ENCODE results near the gene ZEB2. TPM values are rescaled to one million over a fixed set of nuclear protein-coding genes. Genes with fewer than 3 reads are reported as not detected.

The ZEB2 gene
- total RNA-seq = 9.7 and 23.8 TPM in 2 replicates

GRCh38 chr2:144519934-144520731 is at the start of gene ZEB2:
Gene ZEB2, minus strand, starts transcription at chr2:144520119. Its CDS starts 2,769 bp downstream, at chr2:144517350.
- DNase-seq (ENCODE audit: low read depth) = peak; percentile 77

GRCh38 chr2:144567745-144568144 is 47.8 kb upstream of the ZEB2 start:
- DNase-seq (ENCODE audit: low read depth) = no peak

- DNase-seq (ENCODE audit: low read depth) = no peak
Observed at GRCh38 chr2:144566448-144566847, 46.5 kb upstream of the ZEB2 start.

- DNase-seq (ENCODE audit: low read depth) = no peak
Observed at GRCh38 chr2:144560251-144560650, 40.3 kb upstream of the ZEB2 start.

GRCh38 chr2:144559681-144560080 is 39.8 kb upstream of the ZEB2 start:
- no peak for DNase-seq (ENCODE audit: low read depth)

- DNase-seq (ENCODE audit: low read depth) = no peak
Observed at GRCh38 chr2:144559242-144559641, 39.3 kb upstream of the ZEB2 start.

GRCh38 chr2:144554492-144555210 is 34.7 kb upstream of the ZEB2 start:
- DNase-seq (ENCODE audit: low read depth) = no peak

GRCh38 chr2:144553379-144553778 is 33.5 kb upstream of the ZEB2 start:
- DNase-seq (ENCODE audit: low read depth) = peak; percentile 83

- no peak for DNase-seq (ENCODE audit: low read depth)
Observed at GRCh38 chr2:144552821-144553220, 32.9 kb upstream of the ZEB2 start.

- DNase-seq (ENCODE audit: low read depth) = peak; percentile 4
Observed at GRCh38 chr2:144550911-144551310, 31.0 kb upstream of the ZEB2 start.

- DNase-seq (ENCODE audit: low read depth) = no peak
Observed at GRCh38 chr2:144550084-144550483, 30.2 kb upstream of the ZEB2 start.

GRCh38 chr2:144548532-144549191 is 28.7 kb upstream of the ZEB2 start:
- no peak for DNase-seq (ENCODE audit: low read depth)

GRCh38 chr2:144548088-144548487 is 28.2 kb upstream of the ZEB2 start:
- no peak for DNase-seq (ENCODE audit: low read depth)

- DNase-seq (ENCODE audit: low read depth) = no peak
Observed at GRCh38 chr2:144547494-144547893, 27.6 kb upstream of the ZEB2 start.

GRCh38 chr2:144546933-144547332 is 27.0 kb upstream of the ZEB2 start:
- no peak for DNase-seq (ENCODE audit: low read depth)

- no peak for DNase-seq (ENCODE audit: low read depth)
Observed at GRCh38 chr2:144545787-144546186, 25.9 kb upstream of the ZEB2 start.

GRCh38 chr2:144544053-144544452 is 24.1 kb upstream of the ZEB2 start:
- DNase-seq (ENCODE audit: low read depth) = no peak

GRCh38 chr2:144541396-144541795 is 21.5 kb upstream of the ZEB2 start:
- peak; percentile 25 for DNase-seq (ENCODE audit: low read depth)

- no peak for DNase-seq (ENCODE audit: low read depth)
Observed at GRCh38 chr2:144539289-144539782, 19.4 kb upstream of the ZEB2 start.

GRCh38 chr2:144535300-144535699 is 15.4 kb upstream of the ZEB2 start:
- no peak for DNase-seq (ENCODE audit: low read depth)

- no peak for DNase-seq (ENCODE audit: low read depth)
Observed at GRCh38 chr2:144533221-144533620, 13.3 kb upstream of the ZEB2 start.

GRCh38 chr2:144530596-144530995 is 10.7 kb upstream of the ZEB2 start:
- no peak for DNase-seq (ENCODE audit: low read depth)

Measured in renal cortical epithelial cell (primary cell).